HEK293 (cell line): ENCODE results near the gene CIRBP.

Experiments used
- CTCF ChIA-PET: fragments of 350-600 bp; formaldehyde crosslinking; extraction: SDS; loops from one replicate; lab custom pipeline; 2021; ENCODE audit warnings: antibody characterized with exemption; lab: Yijun Ruan, JAX
- POLR2A ChIA-PET: fragments of 300-600 bp; formaldehyde crosslinking; extraction: SDS; loops from one replicate; lab custom pipeline; 2020; ENCODE audit warnings: antibody characterized with exemption, inconsistent platforms; lab: Yijun Ruan, JAX
- H3K27ac ChIP-seq: fragments of 200-500 bp; sonication (Bioruptor generic); 2 replicates; pipeline ENCODE4 v1.5.1; 2014; ENCODE audit warnings: low read depth, low read length, control low read depth, inconsistent platforms; ENCODE audit errors: extremely low read depth
- H3K36me3 ChIP-seq, 2 experiments: fragments of 200-500 bp in 1 of 2; sonication (Bioruptor generic) in 1 of 2; 1 replicate in 1 of 2; 2 replicates in 1 of 2; pipeline ENCODE4 v1.5.1; 2014 to 2017; ENCODE audit warnings: inconsistent platforms in 2 of 2, low read length in 2 of 2; ENCODE audit not compliant: control insufficient read depth in 2 of 2, insufficient read depth in 1 of 2
- H3K4me1 ChIP-seq: fragments of 200-500 bp; sonication (Bioruptor generic); 2 replicates; pipeline ENCODE4 v1.5.1; 2014; ENCODE audit warnings: mild to moderate bottlenecking, low read length, inconsistent platforms; ENCODE audit not compliant: control insufficient read depth, insufficient read depth
- H3K4me3 ChIP-seq: 2 replicates; pipeline ENCODE4 v1.5.1; 2011; ENCODE audit warnings: low read depth, mild to moderate bottlenecking, control low read depth, low read length, moderate library complexity
- H3K9me3 ChIP-seq: fragments of 200-500 bp; sonication (Bioruptor generic); 2 replicates; pipeline ENCODE4 v1.5.1; 2014; ENCODE audit warnings: low read depth, low read length, inconsistent platforms; ENCODE audit not compliant: control insufficient read depth, insufficient read depth
- GLI2 ChIP-seq: fragments of 450-650 bp; formaldehyde crosslinking; IDR thresholded peaks from 2 replicates; pipeline ENCODE4; 2017; ENCODE audit warnings: missing biosample characterization, missing genetic modification characterization, low read depth, borderline replicate concordance
- HOXA7 ChIP-seq: sonication (generic); formaldehyde crosslinking; IDR thresholded peaks from 2 replicates; pipeline ENCODE4 v1.8.1; 2022; ENCODE audit warnings: missing genetic modification reagents, borderline replicate concordance
- SCRT2 ChIP-seq: fragments of 450-650 bp; formaldehyde crosslinking; IDR thresholded peaks from 2 replicates; pipeline ENCODE4 v1.5.1; 2016; ENCODE audit warnings: missing biosample characterization, missing genetic modification characterization
- SP7 ChIP-seq: fragments of 450-650 bp; formaldehyde crosslinking; IDR thresholded peaks from 2 replicates; pipeline ENCODE4 v1.5.1; 2016; ENCODE audit warnings: missing biosample characterization, missing genetic modification characterization
- ZEB2 ChIP-seq: fragments of 450-650 bp; formaldehyde crosslinking; IDR thresholded peaks from 2 replicates; pipeline ENCODE4 v1.5.1; 2016; ENCODE audit warnings: missing biosample characterization, missing genetic modification characterization
- ZFP41 ChIP-seq: fragments of 450-650 bp; formaldehyde crosslinking; IDR thresholded peaks from 2 replicates; pipeline ENCODE4 v1.5.1; 2016; ENCODE audit warnings: missing biosample characterization, missing genetic modification characterization, borderline replicate concordance
- ZNF202 ChIP-seq: fragments of 450-650 bp; formaldehyde crosslinking; IDR thresholded peaks from 2 replicates; pipeline ENCODE4 v1.5.1; 2016; ENCODE audit warnings: missing biosample characterization, missing genetic modification characterization, borderline replicate concordance
- ZNF221 ChIP-seq: fragments of 450-650 bp; formaldehyde crosslinking; IDR thresholded peaks from 2 replicates; pipeline ENCODE4 v1.5.1; 2017; ENCODE audit warnings: missing biosample characterization, missing genetic modification characterization, borderline replicate concordance
- ZNF302 ChIP-seq: fragments of 450-650 bp; formaldehyde crosslinking; IDR thresholded peaks from 2 replicates; pipeline ENCODE4 v1.5.1; 2016; ENCODE audit warnings: missing biosample characterization, missing genetic modification characterization, low read depth
- ZNF311 ChIP-seq: fragments of 450-650 bp; formaldehyde crosslinking; IDR thresholded peaks from 2 replicates; pipeline ENCODE4 v1.5.1; 2017; ENCODE audit warnings: missing biosample characterization, missing genetic modification characterization, borderline replicate concordance
- ZNF37A ChIP-seq: fragments of 450-650 bp; IDR thresholded peaks from 2 replicates; pipeline ENCODE4 v1.5.1; 2018; ENCODE audit warnings: missing biosample characterization, missing genetic modification characterization
- ZNF510 ChIP-seq: fragments of 450-650 bp; formaldehyde crosslinking; IDR thresholded peaks from 2 replicates; pipeline ENCODE4 v1.5.1; 2018; ENCODE audit warnings: mild to moderate bottlenecking, missing genetic modification characterization, missing biosample characterization; ENCODE audit not compliant: insufficient replicate concordance
- ZNF596 ChIP-seq: fragments of 450-650 bp; IDR thresholded peaks from 2 replicates; pipeline ENCODE4 v1.5.0; 2018; ENCODE audit warnings: missing biosample characterization, mild to moderate bottlenecking, missing genetic modification characterization, moderate library complexity
- ZNF623 ChIP-seq: fragments of 450-650 bp; formaldehyde crosslinking; IDR thresholded peaks from 2 replicates; pipeline ENCODE4 v1.5.1; 2016; ENCODE audit warnings: missing biosample characterization, missing genetic modification characterization
- ZNF654 ChIP-seq: fragments of 450-650 bp; formaldehyde crosslinking; IDR thresholded peaks from 2 replicates; pipeline ENCODE4 v1.5.1; 2016; ENCODE audit warnings: low read depth, missing biosample characterization, missing genetic modification characterization
- ZNF664 ChIP-seq: fragments of 450-650 bp; formaldehyde crosslinking; IDR thresholded peaks from 2 replicates; pipeline ENCODE4 v1.5.1; 2016; ENCODE audit warnings: missing biosample characterization, missing genetic modification characterization
- ZNF677 ChIP-seq: fragments of 450-650 bp; IDR thresholded peaks from 2 replicates; pipeline ENCODE4 v1.5.0; 2018; ENCODE audit warnings: missing biosample characterization, mild to moderate bottlenecking, missing genetic modification characterization, moderate library complexity
- ZNF843 ChIP-seq: fragments of 450-650 bp; formaldehyde crosslinking; IDR thresholded peaks from 2 replicates; pipeline ENCODE4 v1.5.1; 2016; ENCODE audit warnings: missing biosample characterization, missing genetic modification characterization
- ZSCAN16 ChIP-seq: fragments of 450-650 bp; formaldehyde crosslinking; IDR thresholded peaks from 2 replicates; pipeline ENCODE4 v1.5.1; 2016; ENCODE audit warnings: missing biosample characterization, missing genetic modification characterization
- ZSCAN30 ChIP-seq: fragments of 450-650 bp; IDR thresholded peaks from 2 replicates; pipeline ENCODE4 v1.5.1; 2018; ENCODE audit warnings: missing biosample characterization, mild to moderate bottlenecking, missing genetic modification characterization, moderate library complexity
- TF ChIP-seq, protein P1 (sequence below): fragments of 450-650 bp; IDR thresholded peaks from 2 replicates; pipeline ENCODE4 v1.5.1; 2018; ENCODE audit warnings: missing biosample characterization, missing genetic modification characterization
- TF ChIP-seq, protein P2 (sequence below): fragments of 450-650 bp; formaldehyde crosslinking; IDR thresholded peaks from 2 replicates; pipeline ENCODE4 v1.5.1; 2016; ENCODE audit warnings: missing biosample characterization, missing genetic modification characterization
- TF ChIP-seq, protein P3 (sequence below): fragments of 450-650 bp; formaldehyde crosslinking; IDR thresholded peaks from 2 replicates; pipeline ENCODE4 v1.5.0; 2017; ENCODE audit warnings: missing biosample characterization, missing genetic modification characterization, borderline replicate concordance
- TF ChIP-seq, protein P4 (sequence below): fragments of 450-650 bp; formaldehyde crosslinking; IDR thresholded peaks from 2 replicates; pipeline ENCODE4 v1.5.1; 2017; ENCODE audit warnings: missing biosample characterization, missing genetic modification characterization

Gene CIRBP

DNA sequence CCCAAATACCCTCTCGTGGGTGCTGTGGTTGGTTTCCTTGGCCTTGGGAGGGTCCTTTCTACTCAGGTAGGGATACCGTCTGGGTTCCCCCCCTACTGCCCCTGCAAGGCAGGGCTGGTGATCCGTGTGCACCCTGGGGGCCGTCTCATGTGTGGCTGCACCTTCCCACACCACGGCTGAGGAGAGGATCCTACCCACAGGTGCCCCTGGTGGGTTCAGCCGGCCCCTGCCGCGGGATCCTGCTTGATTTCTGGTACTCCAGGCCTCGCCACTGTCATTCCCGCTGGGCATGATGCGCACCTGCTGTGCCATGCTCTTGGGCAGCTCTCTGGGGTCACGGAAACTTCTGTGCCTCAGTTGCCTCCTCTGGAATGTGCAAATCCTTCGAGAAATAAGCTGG, 47.3 kb downstream of the CIRBP start:
- POLR2A ChIA-PET = no interaction called here
- H3K4me1 ChIP-seq = no peaks in the 10 kb centered on the region
- TF ChIP-seq ZNF202 (tag by site-specific recombination) (no peak), HOXA7 (CRISPR knock-in tag) (no peak), ZNF664 (no peak), ZNF510 (tag by site-specific recombination) (no peak), ZNF843 (tag by site-specific recombination) (no peak), ZSCAN16 (tag by site-specific recombination) (no peak), ZNF311 (no peak), ZNF302 (tag by site-specific recombination) (no peak), ZNF221 (tag by site-specific recombination) (no peak), ZNF654 (tag by site-specific recombination) (no peak), ZSCAN30 (no peak), ZNF677 (no peak), ZNF37A (tag by site-specific recombination) (no peak)
- TF ChIP-seq, protein P1, sequence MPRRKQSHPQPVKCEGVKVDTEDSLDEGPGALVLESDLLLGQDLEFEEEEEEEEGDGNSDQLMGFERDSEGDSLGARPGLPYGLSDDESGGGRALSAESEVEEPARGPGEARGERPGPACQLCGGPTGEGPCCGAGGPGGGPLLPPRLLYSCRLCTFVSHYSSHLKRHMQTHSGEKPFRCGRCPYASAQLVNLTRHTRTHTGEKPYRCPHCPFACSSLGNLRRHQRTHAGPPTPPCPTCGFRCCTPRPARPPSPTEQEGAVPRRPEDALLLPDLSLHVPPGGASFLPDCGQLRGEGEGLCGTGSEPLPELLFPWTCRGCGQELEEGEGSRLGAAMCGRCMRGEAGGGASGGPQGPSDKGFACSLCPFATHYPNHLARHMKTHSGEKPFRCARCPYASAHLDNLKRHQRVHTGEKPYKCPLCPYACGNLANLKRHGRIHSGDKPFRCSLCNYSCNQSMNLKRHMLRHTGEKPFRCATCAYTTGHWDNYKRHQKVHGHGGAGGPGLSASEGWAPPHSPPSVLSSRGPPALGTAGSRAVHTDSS (tag by site-specific recombination) = no peak
- TF ChIP-seq, protein P2, sequence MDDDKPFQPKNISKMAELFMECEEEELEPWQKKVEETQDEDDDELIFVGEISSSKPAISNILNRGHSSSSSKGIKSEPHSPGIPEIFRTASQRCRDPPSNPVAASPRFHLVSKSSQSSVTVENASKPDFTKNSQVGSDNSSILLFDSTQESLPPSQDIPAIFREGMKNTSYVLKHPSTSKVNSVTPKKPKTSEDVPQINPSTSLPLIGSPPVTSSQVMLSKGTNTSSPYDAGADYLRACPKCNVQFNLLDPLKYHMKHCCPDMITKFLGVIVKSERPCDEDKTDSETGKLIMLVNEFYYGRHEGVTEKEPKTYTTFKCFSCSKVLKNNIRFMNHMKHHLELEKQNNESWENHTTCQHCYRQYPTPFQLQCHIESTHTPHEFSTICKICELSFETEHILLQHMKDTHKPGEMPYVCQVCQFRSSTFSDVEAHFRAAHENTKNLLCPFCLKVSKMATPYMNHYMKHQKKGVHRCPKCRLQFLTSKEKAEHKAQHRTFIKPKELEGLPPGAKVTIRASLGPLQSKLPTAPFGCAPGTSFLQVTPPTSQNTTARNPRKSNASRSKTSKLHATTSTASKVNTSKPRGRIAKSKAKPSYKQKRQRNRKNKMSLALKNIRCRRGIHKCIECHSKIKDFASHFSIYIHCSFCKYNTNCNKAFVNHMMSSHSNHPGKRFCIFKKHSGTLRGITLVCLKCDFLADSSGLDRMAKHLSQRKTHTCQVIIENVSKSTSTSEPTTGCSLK (tag by site-specific recombination) = no peak
- TF ChIP-seq, protein P3, sequence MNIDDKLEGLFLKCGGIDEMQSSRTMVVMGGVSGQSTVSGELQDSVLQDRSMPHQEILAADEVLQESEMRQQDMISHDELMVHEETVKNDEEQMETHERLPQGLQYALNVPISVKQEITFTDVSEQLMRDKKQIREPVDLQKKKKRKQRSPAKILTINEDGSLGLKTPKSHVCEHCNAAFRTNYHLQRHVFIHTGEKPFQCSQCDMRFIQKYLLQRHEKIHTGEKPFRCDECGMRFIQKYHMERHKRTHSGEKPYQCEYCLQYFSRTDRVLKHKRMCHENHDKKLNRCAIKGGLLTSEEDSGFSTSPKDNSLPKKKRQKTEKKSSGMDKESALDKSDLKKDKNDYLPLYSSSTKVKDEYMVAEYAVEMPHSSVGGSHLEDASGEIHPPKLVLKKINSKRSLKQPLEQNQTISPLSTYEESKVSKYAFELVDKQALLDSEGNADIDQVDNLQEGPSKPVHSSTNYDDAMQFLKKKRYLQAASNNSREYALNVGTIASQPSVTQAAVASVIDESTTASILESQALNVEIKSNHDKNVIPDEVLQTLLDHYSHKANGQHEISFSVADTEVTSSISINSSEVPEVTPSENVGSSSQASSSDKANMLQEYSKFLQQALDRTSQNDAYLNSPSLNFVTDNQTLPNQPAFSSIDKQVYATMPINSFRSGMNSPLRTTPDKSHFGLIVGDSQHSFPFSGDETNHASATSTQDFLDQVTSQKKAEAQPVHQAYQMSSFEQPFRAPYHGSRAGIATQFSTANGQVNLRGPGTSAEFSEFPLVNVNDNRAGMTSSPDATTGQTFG (tag by site-specific recombination) = no peak
- no peaks in the 10 kb centered on the region for H3K36me3 ChIP-seq
- H3K4me3 ChIP-seq = no peak overlapping the region
- CTCF ChIA-PET = interaction anchor here (1.0 to 1.4 kb wide), 5 partner anchors 10 to 125 kb away, joined by 3 to 5 read pairs (median 3); no protein-coding TSS in a partner anchor
- H3K27ac ChIP-seq = no peak overlapping the region
- H3K9me3 ChIP-seq = no peaks in the 10 kb centered on the region

DNA sequence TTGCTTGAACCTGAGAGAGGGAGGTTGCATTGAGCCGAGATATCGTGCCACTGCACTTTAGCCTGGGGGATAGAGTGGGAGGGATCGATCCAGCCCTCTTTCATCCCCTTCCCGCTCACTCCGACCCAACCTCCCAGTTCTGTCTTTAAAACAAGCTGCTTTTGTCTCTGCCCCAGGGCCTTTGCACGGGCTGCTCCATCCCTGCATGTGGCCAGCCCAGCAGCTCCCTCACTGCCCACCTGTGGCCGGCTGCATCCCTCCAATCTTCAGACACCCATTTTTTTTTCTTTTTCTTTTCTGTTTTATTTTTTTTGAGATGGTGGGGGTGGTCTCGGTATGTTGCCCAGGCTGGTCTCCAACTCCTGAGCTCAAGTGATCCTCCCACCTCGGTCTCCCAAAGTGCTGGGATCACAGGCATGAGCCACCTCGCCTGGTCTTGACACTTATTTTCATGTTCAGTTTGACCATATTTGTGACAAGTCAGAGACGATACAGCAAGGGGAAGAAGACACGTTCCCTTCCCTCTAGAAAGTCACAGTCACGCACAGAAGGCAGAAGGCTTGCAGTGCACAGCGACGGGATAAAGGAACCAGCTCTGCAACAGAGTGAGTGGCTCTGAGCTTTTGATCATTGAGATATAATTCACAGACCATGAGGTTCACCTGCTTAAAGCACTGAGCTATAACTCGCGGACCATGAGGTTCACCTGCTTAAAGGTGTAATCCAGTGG, 48.3 kb downstream of the CIRBP start:
- H3K4me3 ChIP-seq = no peak overlapping the region
- POLR2A ChIA-PET = interaction anchor here (0.5 kb wide), 1 partner anchor 40 kb away, joined by 4 read pairs; no protein-coding TSS in a partner anchor
- no peaks in the 10 kb centered on the region for H3K36me3 ChIP-seq
- H3K4me1 ChIP-seq = no peaks in the 10 kb centered on the region
- H3K9me3 ChIP-seq = no peaks in the 10 kb centered on the region
- no peak for TF ChIP-seq ZNF596 (tag by site-specific recombination)
- TF ChIP-seq ZNF664 = no peak
- no peak for TF ChIP-seq SP7
- no peak for TF ChIP-seq GLI2 (tag by site-specific recombination)
- no peak for TF ChIP-seq ZFP41 (tag by site-specific recombination)
- TF ChIP-seq ZNF302 (tag by site-specific recombination) = no peak
- TF ChIP-seq ZNF623 (tag by site-specific recombination) = peak; percentile 99
- TF ChIP-seq SCRT2 (tag by site-specific recombination) = 0 out of 2 replicates have a peak, but pooled peaks have one; percentile 18
- TF ChIP-seq, protein P4, sequence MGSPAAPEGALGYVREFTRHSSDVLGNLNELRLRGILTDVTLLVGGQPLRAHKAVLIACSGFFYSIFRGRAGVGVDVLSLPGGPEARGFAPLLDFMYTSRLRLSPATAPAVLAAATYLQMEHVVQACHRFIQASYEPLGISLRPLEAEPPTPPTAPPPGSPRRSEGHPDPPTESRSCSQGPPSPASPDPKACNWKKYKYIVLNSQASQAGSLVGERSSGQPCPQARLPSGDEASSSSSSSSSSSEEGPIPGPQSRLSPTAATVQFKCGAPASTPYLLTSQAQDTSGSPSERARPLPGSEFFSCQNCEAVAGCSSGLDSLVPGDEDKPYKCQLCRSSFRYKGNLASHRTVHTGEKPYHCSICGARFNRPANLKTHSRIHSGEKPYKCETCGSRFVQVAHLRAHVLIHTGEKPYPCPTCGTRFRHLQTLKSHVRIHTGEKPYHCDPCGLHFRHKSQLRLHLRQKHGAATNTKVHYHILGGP = no peak
- TF ChIP-seq ZEB2 (tag by site-specific recombination) = no peak
- TF ChIP-seq, all 188 proteins: peak for 2
- CTCF ChIA-PET = interaction anchor here (0.5 to 1.1 kb wide), 4 partner anchors 9 to 169 kb away, joined by 3 read pairs; no protein-coding TSS in a partner anchor
- no peak overlapping the region for H3K27ac ChIP-seq
